GM12801 (cell line): ENCODE results near the gene DYRK2.

Experiments used
- CTCF ChIP-seq: IDR thresholded peaks from one replicate; pipeline ENCODE4 v1.5.1; 2011; ENCODE audit warnings: control low read depth; ENCODE audit not compliant: insufficient read length; ENCODE audit errors: extremely low read depth

The DYRK2 gene

GRCh38 chr12:67632005-67632404 is 16.5 kb upstream of the DYRK2 start:
- TF ChIP-seq CTCF, result no peak

- no peak for TF ChIP-seq CTCF
Observed at GRCh38 chr12:67633024-67633610, 15.4 kb upstream of the DYRK2 start.

- no peak for TF ChIP-seq CTCF
Observed at GRCh38 chr12:67633708-67634107, 14.8 kb upstream of the DYRK2 start.

- TF ChIP-seq CTCF, result no peak
Observed at GRCh38 chr12:67634303-67634761, 14.2 kb upstream of the DYRK2 start.

GRCh38 chr12:67637718-67638117 is 10.8 kb upstream of the DYRK2 start:
- TF ChIP-seq CTCF, result no peak

GRCh38 chr12:67638694-67639093 is 9.9 kb upstream of the DYRK2 start:
- no peak for TF ChIP-seq CTCF

- TF ChIP-seq CTCF, result no peak
Observed at GRCh38 chr12:67640863-67641262, 7.7 kb upstream of the DYRK2 start.

GRCh38 chr12:67645126-67645525 is 3.4 kb upstream of the DYRK2 start:
- no peak for TF ChIP-seq CTCF
